A673 (cell line): Measurements from ENCODE around the gene KXD1.

Experiments used
- CTCF ChIP-seq: fragments of 300-800, 200-600 bp; sonication (generic); conservative IDR thresholded peaks from 2 replicates; pipeline ENCODE4 v1.5.1; 2017; ENCODE audit warnings: low read depth, mild to moderate bottlenecking, antibody characterized with exemption, low read length, moderate library complexity, mixed read lengths
- EZH2 ChIP-seq: fragments of 200-600 bp; sonication (generic); IDR thresholded peaks from 2 replicates; pipeline ENCODE4 v1.6.1; 2017; ENCODE audit warnings: borderline replicate concordance, low read depth, mild to moderate bottlenecking, mixed read lengths, antibody characterized with exemption, low read length; ENCODE audit not compliant: poor library complexity, severe bottlenecking

- TF ChIP-seq CTCF: no peak
- TF ChIP-seq EZH2: no peak
Observed at GRCh38 chr19:18510216-18510615, 47.5 kb upstream of the KXD1 start.
